NCI-H2227 (cell line): ENCODE results near the gene ZXDC.

Experiments
- DNase-seq: peaks from one replicate; lab custom pipeline; 2025; ENCODE audit not compliant: unreplicated experiment; lab: John Stamatoyannopoulos, UW

Gene ZXDC

DNA sequence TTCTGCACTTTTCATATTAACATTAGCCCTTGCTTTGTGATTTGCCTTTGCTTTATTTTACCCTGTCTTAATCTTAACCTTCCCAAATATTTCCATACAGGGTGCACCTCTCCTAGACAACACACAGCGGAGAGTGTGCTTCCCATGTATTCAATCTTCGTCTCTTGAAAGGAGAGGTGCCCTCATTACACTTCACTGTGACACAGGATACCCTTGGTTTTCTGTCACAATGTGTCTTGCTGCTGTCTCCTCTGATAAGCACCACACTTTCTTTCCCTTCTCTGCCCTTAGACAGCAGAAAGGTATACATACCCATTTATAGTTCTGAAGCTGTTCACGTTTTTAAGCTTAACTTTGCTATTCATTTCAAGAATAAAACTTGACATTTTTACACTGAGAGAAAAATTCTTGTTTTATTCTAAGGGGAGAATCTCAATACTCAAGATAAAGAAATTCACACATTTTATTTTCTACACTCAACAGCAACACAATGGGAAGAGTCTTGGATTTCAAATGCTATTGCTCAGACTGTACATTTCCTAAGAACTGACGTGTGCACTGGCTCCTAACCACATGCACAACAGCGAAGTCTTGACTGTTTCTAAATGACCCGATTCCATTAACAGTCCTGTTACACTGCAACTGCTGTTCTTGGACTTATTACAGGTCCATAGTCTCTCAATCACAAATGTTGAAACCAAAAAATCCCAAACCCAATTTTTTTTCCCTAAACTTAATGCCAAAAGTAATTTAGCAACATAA lies 21.1 kb downstream of the ZXDC start:
- DNase-seq, result no peak

DNA sequence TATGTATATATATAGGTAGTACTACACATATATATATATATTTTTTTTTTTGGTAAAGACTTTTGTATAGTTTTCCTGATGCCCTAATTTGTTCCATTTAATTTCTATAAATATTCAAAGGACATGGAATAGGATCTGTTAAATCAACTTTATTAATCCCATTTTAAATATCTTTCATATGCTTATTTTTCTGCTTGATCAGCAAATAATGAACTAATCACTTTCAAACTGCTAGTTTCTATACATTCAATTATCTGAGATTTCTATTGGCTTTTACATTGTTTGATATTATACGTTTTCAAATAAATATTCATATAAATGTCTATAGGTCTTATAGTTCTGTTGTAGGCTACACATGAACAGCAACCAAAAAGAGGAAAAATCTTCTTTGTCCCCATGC lies 21.7 kb downstream of the ZXDC start:
- no peak for DNase-seq

- no peak for DNase-seq
Measured at GRCh38 chr3:126452213-126452612, 23.5 kb downstream of the ZXDC start.

GRCh38 chr3:126451511-126451910 lies 24.2 kb downstream of the ZXDC start:
- DNase-seq, result no peak

DNA sequence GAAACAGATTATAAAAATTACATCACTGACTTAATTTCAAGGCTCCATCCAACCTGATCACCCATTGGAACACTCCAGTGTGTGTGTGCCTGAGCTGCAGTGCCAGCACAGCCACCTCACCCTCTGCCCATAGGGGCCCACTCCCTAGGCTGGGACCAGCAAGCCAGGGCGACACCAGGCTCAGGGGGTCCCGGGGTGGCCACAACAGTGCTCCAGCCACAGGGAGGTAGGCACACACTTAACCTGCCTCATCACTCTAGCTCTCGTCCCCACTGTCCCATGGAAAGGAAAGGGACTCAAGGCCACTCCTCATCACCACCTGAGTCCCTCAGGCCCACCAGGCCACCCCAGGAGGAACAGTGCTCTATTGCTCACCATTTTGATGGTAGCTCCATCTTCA lies 24.9 kb downstream of the ZXDC start:
- DNase-seq, result no peak

DNA sequence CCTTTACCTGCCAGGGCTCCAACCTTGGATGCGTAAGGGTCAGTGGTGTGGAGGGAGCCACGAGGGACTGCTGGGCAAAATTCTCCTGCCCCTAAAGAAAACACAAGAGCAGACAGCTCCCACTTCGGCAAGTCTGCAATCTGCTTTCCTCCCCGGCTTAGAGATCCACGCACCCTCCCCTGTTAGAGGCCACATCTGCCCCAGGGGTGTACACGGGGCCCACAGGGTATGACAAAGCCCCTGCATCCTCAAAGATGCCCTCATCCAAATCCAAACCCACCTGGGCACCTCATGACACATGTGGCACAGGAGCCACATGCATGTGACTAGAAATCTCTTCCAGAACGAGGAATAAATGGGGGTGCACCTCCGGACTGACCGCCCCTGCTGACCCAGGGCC lies 25.5 kb downstream of the ZXDC start:
- DNase-seq, result no peak

GRCh38 chr3:126449621-126450051 lies 26.1 kb downstream of the ZXDC start:
- DNase-seq, result no peak

GRCh38 chr3:126448893-126449180 lies 26.9 kb downstream of the ZXDC start:
- DNase-seq, result no peak

GRCh38 chr3:126448136-126448892 lies 27.4 kb downstream of the ZXDC start:
- no peak for DNase-seq

DNA sequence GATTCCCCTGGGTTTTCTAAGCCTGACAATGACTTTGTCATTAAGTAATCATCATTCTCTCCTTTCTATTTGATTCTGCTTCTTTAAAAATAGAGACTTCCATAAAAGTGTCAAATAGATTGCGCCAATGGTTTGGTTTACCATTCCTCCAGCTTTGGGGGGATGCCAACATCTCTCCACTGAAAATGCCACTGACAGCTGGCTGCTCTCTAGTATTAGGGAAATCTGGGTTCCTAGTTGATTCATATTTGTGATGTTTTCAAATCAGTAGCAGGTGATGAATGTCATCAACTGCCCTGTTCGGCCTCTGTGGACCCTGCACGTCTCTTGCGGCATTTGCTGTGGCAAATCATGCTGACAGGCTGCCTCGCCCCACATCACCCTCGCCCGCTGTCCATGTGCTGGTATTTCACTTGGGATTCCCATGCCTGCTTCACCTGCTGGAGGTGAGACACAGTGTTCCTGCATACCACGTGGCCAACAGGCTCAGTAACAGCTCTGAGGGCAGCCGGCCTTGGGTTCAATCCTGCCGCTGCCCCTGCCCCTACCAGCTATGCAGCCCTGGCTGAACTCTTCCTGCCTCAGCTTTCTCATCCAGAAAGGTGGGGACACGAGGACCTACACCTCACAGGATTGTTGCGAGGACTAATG lies 28.1 kb downstream of the ZXDC start:
- no peak for DNase-seq

GRCh38 chr3:126446791-126447190 lies 28.9 kb downstream of the ZXDC start:
- DNase-seq, result no peak

DNA sequence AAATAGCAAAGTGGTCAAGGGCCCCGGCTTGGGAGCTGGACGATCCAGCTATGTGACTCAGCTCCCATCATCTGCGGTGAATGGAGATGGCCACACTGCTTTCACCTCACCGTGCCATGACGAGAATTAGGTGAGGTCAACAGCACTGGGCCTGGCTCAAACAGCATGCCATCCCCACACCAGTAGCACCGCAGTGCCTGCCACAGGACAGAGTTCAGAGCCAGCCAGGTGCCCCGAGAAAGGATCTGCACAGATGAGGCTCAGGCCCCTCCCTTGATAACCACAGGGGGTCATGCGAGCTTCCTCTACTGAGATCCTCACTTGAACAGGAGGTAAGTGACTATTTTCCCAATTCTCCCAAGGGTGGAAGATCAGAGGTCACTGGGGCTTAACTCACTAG lies 29.4 kb downstream of the ZXDC start:
- DNase-seq, result no peak

GRCh38 chr3:126445506-126445905 lies 30.2 kb downstream of the ZXDC start:
- DNase-seq, result no peak

- no peak for DNase-seq
Measured at GRCh38 chr3:126442856-126443242, 32.8 kb downstream of the ZXDC start.

- no peak for DNase-seq
Measured at GRCh38 chr3:126442094-126442855, 33.4 kb downstream of the ZXDC start.

DNA sequence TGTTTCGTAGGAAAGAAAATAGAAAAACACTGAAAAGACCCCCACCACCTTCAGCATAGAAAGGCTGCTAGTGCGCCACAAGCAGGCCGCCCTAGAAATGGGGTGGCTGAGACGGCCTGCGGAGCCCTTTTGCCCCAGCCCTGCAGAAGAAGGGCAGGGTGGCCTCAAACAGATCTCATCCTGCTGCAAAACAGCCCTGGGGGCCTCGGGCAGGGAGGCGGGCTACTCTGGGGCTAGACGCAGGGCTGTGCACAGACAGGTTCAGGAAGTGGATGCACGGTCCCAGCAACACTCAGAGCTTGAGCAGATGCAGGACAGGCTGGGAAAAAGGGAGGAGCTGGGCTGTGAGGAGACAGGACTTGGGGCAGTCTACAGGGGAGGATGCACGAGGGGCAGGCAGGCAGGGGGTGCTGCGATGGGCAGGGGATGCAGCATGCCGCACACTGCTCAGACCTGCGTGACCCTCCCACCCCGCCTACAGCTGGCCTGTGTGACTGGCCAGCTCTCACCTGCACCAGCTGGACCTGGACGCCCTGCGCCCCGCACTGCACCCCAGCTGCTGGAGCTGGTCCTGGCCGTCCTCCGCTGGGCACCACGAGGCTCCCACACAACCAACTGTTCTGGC lies 34.3 kb downstream of the ZXDC start:
- DNase-seq, result no peak

- no peak for DNase-seq
Measured at GRCh38 chr3:126440709-126440995, 35.0 kb downstream of the ZXDC start.

DNA sequence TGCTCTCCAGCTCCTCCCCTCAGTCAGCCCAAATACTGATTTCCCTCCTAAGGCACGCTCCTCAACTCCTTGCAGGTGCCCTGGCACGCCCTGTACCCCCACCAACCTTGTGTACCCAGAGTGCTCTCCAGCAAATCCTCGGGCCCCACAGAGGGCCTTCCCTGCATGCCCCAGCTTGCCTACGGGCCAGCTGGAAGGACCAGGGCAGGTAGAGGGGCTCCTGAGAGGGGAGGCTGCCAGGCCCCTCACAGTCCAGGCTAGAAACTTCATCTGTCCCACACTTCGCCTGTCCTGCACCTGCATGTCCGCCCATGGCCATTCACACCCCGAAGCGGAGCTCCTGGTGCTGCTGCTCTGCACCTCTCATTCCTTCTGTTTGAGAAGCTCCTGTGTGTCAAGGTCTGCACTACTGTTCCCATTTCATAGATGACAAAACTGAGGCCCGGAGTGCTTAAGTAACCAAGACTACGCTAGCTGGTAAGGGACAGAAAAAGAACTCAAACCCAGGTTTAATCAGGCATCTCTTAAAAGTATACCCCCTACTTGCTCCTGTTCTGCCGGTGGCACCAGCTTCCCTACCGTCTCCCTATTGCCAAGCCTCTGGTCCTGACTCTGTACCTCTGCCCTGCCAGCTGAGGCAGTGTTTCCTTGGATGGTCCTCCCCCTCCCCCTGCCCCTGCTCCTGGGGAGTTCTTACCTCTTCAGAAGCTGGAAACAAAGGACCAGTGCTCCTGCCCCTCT lies 35.6 kb downstream of the ZXDC start:
- no peak for DNase-seq

- no peak for DNase-seq
Measured at GRCh38 chr3:126439346-126439967, 36.2 kb downstream of the ZXDC start.

DNA sequence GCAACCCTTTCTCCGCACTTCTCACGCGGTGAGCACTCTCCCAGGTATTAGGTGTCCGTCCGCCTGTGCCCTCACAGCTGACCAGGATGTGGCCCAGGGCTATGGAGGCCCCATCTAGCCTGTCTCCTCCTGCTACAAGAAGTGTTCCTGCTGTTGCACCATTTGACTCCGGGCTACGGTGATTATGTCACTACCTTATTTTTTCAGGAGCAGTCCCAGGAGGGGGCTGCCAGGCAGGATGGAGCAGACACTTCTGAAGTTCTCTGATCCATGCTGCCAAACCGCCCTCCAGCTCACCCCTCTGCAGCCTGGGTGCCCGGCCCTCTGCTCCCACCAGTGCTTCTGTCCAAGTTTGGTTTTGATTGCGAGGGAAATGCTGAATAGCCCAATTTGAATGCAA lies 36.9 kb downstream of the ZXDC start:
- no peak for DNase-seq
